Stomach (tissue), 4 donors: Measurements from ENCODE around the gene GRIP1.

ENCODE experiments used
- EP300 ChIP-seq: sonication (generic); formaldehyde crosslinking; IDR thresholded peaks from one replicate; pipeline ENCODE4 v1.6.1; 2017; ENCODE audit warnings: antibody characterized with exemption
- POLR2A ChIP-seq, 4 donors: fragments of 450-650 bp; IDR thresholded peaks; one replicate each; pipeline ENCODE4 v1.6.1; 2016; ENCODE audit warnings: antibody characterized with exemption in 4 of 4, control low read depth in 2 of 4, mild to moderate bottlenecking in 1 of 4, moderate library complexity in 1 of 4
- POLR2AphosphoS5 ChIP-seq, 3 donors: sonication (generic); formaldehyde crosslinking; IDR thresholded peaks; one replicate each; pipeline ENCODE4 v1.6.1; 2016; ENCODE audit warnings: antibody characterized with exemption in 3 of 3
- TF ChIP-seq, protein P1 (sequence below), 7 experiments: fragments of 450-650 bp in 4 of 7; fragments of 200-600 bp in 3 of 7; sonication (generic) in 3 of 7; IDR thresholded peaks; one replicate each; pipeline ENCODE4 v1.5.1; 2016 to 2019; ENCODE audit warnings: antibody characterized with exemption in 7 of 7, control low read depth in 2 of 7, mild to moderate bottlenecking in 1 of 7

DNA sequence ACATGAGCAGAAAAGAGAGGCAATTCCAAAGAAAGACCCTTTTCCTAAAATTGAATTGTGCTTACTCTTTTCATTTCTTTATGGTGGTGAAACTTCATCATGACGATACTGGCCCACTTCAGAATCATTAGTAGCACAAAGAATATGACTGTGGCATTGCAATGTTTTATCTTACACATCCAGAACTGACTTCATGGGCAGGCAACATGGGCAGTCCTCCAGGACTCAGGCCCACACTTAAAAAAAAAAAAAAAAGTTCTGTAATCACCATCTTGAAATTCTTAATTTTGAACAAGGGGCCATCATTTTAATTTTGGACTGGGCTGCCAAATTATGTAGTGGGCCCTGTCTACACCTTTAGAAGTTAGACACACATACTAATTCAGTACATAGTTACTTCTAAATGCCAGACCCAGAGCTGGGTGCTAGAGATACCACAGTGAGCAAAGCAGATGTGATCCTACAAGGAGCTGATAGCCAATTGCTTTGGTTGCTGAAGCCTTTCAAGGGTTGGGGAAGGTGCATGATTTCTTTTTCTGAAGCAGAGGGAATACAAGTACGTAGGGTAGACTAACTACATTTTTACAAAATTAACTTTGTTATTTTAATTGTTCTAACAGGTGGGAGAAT lies 341.4 kb downstream of the GRIP1 start:
- TF ChIP-seq, protein P1, sequence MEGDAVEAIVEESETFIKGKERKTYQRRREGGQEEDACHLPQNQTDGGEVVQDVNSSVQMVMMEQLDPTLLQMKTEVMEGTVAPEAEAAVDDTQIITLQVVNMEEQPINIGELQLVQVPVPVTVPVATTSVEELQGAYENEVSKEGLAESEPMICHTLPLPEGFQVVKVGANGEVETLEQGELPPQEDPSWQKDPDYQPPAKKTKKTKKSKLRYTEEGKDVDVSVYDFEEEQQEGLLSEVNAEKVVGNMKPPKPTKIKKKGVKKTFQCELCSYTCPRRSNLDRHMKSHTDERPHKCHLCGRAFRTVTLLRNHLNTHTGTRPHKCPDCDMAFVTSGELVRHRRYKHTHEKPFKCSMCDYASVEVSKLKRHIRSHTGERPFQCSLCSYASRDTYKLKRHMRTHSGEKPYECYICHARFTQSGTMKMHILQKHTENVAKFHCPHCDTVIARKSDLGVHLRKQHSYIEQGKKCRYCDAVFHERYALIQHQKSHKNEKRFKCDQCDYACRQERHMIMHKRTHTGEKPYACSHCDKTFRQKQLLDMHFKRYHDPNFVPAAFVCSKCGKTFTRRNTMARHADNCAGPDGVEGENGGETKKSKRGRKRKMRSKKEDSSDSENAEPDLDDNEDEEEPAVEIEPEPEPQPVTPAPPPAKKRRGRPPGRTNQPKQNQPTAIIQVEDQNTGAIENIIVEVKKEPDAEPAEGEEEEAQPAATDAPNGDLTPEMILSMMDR (IDR thresholded peaks at IDR 0.05), result no peak
- no peak for TF ChIP-seq EP300
- no peak for TF ChIP-seq POLR2A (IDR thresholded peaks at IDR 0.05)
- no peak for TF ChIP-seq POLR2AphosphoS5 (IDR thresholded peaks at IDR 0.05)
